DMS114 treated with DMSO at 0.1 percent for 48 hours (cell line): ENCODE data around the gene IFT52.
"Not testable (repeated sequence)": the region's sequence is repeated elsewhere in the genome, so short reads cannot be mapped to it uniquely, and the experiment has no call there.

Source experiments
- DNase-seq: peaks from one replicate; lab custom pipeline; 2025; ENCODE audit not compliant: unreplicated experiment; lab: John Stamatoyannopoulos, UW

Gene IFT52

DNA sequence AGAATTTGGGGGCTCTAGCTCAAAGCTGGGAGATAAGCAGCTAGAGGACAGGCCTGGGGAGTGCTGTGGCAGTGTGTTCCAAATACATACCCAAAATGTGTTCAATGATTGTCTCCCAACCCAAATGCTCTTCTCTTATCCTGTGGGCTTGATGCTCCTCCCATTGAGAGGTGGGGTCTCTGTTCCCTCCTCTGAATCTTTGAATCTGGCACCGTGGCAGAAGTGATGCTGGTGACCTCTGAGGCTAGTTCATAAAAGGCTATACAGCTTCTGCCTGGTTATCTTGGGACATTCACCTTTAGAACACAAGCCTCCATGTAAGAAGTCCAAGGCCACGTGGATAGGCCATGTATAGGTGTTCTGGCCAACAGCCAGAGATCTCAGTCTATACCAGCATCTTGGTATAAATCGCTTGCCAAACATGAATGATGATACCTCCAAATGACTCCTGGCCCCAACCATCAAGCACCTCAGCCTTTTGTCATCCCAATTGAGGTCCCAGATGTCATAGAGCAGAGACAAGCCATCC is 60.3 kb downstream of the IFT52 start:
- no peak for DNase-seq

- DNase-seq: not testable (repeated sequence)
Observed at GRCh38 chr20:43651650-43652184, 61.0 kb downstream of the IFT52 start.

DNA sequence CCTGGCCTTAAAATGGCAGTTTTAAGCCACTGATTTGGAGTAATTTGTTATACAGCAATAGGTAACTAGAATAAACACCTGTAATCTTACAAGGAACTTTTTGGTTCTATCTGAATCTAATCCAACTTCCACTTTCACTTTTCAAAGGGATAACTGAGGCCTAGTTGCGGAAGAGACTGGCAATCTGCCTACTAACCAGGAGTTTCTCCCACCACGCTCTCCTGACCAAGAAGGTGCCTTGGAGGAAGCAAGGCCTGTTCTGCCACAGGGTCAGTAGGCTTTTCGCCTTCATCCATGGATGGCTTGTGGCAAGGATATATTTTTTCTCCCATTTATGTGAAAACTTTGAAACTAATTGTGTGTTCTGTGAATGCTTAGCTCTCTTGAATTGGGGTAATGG is 63.2 kb downstream of the IFT52 start:
- no peak for DNase-seq

DNA sequence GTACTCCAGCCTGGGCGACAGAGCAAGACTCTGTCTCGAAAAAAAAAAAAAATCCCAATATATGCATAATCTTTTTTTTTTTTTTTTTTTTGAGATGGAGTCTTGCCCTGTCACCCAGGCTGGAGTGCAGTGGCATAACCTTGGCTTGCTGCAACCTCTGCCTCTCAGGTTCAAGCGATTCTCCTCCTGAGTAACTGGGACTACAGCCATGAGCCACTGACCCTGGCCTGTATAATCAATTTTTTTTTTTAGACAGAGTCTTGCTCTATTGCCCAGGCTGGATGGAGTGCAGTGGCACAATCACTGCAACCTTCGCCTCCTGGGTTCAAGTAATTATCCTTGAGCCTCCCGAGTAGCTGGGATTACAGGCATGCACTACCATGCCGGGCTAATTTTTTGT is 64.4 kb downstream of the IFT52 start:
- DNase-seq: not testable (repeated sequence)

DNA sequence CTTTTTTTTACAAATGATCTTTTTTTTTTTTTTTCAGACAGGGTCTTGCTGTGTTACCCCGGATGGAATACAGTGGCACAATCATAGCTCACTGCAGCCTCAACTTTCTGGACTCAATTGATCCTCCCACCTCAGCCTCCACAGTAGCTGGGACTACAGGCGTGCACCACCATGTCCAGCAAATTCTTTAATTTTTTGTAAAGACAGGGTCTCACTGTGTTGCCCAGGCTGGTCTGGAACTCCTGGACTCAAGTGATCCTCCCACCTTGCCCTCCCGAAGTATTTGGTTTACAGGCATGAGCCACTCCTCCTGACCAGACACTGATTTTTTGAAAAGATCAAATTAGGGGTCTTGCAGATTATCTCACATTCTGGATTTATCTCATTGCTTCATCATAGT is 65.2 kb downstream of the IFT52 start:
- DNase-seq: no peak

DNA sequence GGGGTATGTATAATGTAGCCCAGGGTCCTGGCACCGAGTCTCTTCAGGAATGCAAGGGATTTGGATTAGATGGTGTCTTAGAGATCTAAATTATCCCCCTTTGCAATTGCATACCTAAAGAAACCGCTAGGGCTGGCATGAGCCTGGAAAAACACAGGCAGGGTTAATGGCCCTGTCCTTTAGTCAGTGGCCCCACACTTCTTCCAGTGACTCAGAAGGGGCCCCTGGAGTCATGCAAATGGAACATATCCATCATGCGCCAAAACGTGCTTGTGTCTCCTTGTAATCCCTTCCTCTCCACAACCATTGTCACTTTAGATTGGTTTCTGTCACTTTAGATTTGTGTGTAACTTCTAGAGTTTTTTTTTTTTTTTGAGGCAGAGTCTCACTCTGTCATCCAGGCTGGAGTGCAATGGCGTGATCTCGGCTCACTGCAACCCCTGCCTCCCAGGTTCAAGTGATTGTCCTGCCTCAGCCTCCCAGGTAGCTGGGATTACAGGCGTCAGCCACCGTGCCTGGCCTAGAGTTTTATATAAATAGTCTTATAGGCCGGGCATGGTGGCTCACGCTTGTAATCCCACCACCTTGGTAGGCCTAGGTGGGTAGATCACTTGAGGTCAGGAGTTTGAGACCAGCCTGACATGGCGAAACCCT is 67.5 kb downstream of the IFT52 start:
- DNase-seq: no peak

DNA sequence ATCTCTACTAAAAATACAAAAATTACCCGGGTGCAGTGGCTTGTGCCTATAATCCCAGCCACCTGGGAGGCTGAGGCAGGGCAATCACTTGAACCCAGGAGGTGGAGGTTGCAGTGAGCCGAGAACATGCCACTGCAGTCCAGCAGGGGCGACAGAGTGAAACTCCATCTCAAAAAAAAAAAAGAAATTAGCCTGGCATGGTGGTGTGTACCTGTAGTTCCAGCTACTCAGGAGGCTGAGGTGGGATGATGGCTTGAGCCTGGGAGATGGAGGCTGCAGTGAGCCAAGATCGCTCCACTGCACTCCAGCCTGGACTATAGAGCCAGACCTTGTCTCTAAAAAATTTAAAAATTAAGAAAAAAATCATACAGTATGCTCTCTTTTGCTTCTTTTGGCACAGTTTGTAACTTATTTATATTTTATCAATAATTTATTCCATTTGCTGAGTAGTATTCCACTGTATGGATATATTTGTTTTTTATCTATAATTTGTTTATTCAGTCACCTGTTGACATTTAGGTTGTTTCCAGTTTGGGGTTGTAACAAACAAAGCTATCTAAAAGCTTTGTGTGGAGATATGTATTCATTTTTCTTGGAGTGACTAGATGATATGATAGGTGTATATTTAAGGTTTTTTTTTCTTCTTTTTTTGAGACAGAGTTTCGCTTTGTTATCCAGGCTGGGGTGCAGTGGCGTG is 68.1 kb downstream of the IFT52 start:
- DNase-seq: no peak

- no peak for DNase-seq
Observed at GRCh38 chr20:43662943-43663655, 72.4 kb downstream of the IFT52 start.

DNA sequence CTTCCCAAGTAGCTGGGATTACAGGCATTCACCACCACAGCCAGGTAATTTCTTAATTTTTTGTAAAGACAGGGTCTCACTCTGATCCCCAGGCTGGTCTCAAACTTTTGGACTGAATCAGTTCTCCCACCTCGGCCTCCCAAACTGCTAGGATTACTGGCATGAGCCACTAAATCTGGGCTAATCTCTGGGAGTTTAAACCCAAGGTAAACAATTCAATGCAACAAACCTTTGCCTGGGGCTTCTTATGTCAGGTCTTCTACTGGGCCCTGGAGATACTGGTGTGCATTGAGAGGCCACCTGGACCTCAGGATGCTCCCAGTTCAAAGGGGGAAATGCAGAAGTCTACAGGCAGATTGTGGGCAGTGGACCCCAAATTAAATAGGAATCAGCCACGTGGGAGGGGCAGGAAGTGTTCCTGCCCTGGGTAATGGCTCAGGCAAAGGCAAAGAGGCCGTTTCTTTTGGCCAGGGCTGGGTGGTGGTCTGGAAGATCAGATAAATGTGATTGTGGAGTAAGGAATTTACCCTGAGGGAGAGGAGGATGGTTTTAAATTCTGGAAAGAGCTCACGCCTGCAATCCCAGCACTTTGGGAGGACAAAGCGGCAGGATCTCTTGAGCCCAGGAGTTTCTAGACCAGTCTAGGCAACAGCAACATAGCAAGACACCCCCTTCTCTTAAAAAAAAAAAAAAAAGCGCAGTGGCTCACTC is 74.9 kb downstream of the IFT52 start:
- DNase-seq: no peak

GRCh38 chr20:43666376-43667328 is 75.9 kb downstream of the IFT52 start, which contains the start of gene MYBL2:
Gene MYBL2 (plus strand): TSS chr20:43667114. CDS start chr20:43667284, 170 bp downstream.
- DNase-seq: peak; percentile 25

DNA sequence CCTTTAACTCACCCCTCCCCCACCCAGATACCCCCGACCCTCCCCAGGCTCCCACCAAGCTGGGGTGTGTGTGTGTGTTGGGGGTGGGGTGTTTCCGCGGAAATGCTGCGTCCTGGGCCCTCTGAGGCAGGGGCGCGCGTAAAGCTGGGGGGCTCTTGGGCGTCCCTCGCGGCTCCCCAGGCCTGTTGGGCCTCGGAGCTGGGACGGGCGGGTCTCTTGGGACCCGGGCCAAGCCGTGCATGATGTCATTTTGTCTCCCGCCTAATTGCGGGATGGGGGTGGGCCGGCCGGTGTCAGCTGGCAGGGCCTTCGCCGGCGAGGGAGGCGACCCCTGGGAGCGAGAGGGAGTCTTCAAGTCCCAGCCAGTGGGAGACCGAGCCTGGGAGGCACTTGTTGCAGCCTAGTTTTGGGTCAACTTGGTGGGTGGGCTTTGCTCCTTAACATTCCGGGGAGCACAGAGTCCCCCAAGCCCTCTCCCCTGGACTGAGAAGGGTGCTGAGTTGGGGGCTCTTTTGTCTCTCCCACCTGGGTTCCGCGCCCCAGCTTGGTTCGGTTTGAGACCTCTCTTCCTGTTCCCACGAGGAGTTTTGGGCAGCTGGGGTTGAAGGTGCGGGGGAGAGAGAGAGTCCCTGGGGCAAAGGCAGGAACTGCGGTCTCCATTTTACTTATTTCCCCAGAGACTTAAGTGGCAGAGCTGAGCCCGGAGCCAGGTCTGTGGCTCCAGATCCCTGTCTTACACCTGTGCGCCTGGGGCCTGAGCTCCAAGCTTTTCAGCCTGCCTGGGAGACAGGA is 76.8 kb downstream of the IFT52 start:
- DNase-seq: no peak

DNA sequence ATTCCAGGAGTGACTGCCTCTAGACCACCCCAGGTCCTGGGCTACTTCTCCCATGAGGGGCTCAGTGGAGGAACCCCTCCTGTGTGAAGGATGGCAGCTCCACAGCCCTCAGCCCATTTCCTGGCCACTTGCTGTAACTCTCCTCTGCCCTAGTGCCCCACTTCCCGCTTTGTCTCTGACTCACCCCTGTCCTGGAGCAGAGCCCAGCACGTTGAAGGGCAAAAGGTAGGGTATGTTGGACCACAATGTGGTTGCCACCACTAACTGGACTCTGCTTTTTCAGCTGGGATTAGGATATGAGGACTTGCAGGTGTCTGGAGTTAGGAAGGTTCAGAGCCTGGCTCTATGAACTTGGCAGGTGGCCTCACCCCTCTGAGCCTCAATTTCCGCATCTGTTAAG is 78.6 kb downstream of the IFT52 start:
- DNase-seq: no peak

DNA sequence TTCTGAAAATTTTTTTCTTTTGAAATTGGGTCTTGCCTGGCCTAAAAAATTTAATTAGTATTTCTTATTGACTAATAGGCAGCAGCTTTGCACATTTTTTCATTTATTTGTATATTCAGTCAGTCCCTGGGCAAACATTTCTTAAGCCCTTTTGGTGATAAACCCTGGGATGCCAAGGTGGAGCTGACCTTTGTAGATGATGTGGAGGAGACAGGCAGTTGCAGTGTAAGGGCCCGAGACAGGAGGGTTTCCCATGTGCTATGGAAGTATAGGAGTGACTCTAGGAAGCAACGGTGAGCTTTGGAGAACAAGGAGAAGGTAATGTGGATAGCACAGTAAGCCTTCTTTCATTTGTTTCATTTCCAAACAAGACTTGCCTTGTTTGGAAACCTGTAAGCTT is 79.7 kb downstream of the IFT52 start:
- DNase-seq: no peak

DNA sequence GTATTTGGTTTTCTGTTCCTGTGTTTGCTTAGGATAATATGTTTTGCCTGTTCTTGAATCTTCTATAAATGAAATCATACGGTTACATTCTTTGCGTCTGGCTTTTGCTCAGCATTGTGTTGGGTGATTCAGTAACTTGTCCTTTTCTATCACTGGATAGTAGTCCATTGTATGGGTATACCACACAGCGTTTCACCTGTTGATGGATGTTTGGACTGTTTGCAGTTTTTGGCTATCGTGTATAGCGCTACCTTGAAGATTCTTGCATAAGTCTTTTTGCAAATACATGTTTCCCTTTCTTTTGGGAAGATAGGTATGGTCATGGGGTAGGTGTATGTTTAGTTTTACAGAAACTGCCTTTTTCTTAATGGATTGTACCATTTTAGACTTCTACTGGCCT is 85.6 kb downstream of the IFT52 start:
- DNase-seq: no peak

DNA sequence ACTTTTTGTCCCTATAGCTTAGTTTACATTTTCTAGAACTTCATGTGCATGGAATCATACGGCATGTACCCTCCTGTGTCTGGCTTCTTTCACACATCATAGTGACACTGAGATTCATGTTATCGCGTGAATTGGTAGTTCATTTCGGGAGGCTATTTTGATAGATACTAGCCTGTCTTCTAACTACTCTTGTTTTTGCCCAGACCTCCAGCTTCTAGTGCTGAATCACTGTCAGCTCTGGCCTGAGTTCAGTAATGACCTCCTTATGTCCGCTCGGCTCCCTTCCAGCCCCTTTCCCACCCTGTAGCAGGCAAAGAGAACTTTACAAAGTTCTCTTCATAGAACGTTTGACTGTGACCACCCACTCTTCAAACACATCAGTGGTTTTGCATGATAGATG is 90.2 kb downstream of the IFT52 start:
- no peak for DNase-seq

DNA sequence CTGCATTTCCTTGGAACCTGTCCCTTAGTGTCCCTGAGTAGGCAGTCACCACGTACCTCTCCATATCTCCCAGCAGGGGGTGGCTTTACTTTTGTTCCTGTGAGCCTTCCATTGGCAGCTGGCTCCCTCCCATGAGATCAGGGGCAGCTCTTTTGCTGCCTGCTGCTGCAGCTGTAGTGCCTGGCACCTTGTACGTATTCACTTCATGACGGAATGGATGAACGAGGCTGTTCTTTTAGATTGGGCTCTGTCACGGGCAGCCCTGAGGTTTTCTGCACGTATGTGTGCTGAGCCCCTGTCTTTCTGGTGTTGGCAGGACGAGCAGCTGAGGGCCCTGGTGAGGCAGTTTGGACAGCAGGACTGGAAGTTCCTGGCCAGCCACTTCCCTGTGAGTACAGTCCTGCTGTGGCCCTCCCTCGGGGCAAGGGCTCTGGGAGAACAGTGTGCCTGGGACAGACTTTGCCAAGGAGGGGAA is 90.8 kb downstream of the IFT52 start:
- DNase-seq: no peak

DNA sequence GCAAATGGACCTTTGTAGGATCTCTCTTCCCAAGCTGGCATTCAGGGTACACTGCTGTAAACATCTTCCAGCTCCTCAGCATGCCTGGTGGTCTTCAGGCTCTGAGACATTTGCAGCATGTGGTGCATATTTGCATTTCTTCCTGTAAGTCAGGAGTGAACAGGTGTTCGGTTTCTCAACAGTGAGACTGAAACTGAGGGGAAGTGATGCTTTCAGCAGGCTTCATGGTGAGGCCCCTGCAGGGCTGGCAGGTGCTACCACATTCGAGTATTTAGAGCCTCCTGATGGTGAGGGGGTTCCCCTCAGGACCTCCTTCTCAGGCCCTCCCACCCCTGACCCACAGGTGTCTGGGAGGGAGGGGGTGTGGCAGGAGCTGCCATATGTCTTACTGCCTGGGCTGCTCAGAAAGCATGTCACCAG is 91.3 kb downstream of the IFT52 start:
- DNase-seq: no peak

DNA sequence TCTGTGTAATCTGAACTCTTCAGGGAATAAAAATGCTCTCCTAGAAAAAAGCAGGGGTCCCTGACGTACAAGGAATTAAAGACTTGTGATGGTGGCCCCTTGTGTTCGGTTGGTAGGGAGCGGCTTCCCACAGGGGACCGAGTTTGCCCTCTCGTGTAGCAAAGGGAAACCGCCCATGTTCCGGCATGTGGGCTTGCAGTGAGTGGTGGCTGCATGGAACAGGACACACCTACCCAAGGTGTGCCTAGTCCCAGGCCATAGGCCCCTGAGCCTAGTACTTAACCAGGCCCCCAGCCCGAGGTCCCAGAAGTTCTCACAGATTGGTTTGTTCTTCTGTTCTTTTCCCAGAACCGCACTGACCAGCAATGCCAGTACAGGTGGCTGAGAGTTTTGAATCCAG is 91.7 kb downstream of the IFT52 start:
- no peak for DNase-seq

GRCh38 chr20:43686820-43687219 is 96.1 kb downstream of the IFT52 start:
- DNase-seq: no peak
